WERI-Rb-1 (cell line): ENCODE measurements around the gene SH3PXD2A.
"Not testable (repeated sequence)": the region's sequence is repeated elsewhere in the genome, so short reads cannot be mapped to it uniquely, and the experiment has no call there.

Source experiments
- DNase-seq: peaks from one replicate; pipeline ENCODE4 v3.0.0-alpha.2; 2020
- H3K27ac ChIP-seq: fragments of 250-450 bp; sonication (Bioruptor Pico); 2 replicates; pipeline ENCODE4 v1.5.1; 2020; ENCODE audit warnings: mild to moderate bottlenecking, moderate library complexity
- H3K27me3 ChIP-seq: fragments of 250-450 bp; sonication (Bioruptor Pico); 2 replicates; pipeline ENCODE4 v1.5.1; 2021; ENCODE audit warnings: mild to moderate bottlenecking, low read depth, moderate library complexity; ENCODE audit not compliant: insufficient read depth, severe bottlenecking
- H3K36me3 ChIP-seq: fragments of 250-450 bp; sonication (Bioruptor Pico); 2 replicates; pipeline ENCODE4 v1.5.1; 2020; ENCODE audit warnings: mild to moderate bottlenecking, moderate library complexity
- H3K4me3 ChIP-seq: 2 replicates; pipeline ENCODE4 v1.5.1; 2011; ENCODE audit warnings: low read depth, mild to moderate bottlenecking, control low read depth, low read length
- H3K9me3 ChIP-seq: fragments of 250-450 bp; sonication (Bioruptor Pico); 2 replicates; pipeline ENCODE4 v1.5.1; 2021; ENCODE audit warnings: mild to moderate bottlenecking, moderate library complexity; ENCODE audit not compliant: severe bottlenecking
- CTCF ChIP-seq: IDR thresholded peaks from 2 replicates; pipeline ENCODE4 v1.5.1; 2011; ENCODE audit warnings: low read depth, mild to moderate bottlenecking, control low read depth, inconsistent platforms, low read length

Gene SH3PXD2A

DNA sequence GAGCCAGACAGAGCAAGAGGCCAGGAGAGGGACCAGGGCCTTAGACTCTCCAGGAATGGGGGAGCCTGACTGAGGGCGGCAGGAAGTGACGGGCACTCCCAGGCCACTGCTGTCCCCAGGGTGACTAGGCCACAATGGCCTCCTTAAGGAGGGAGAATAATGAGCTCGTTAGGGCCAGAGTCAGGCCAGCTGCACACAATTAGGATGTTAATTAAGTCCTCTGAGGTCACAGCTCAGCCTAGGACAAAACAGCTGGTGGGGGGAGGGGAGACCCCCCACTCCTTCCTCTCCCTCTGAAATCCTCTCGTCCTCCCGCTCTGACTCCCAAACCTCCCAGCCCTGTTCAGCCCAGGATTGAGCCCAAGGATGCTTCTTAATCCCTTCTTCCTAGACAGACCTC, 218.9 kb downstream of the SH3PXD2A start:
- Histone ChIP-seq H3K27me3 (no peaks in the 10 kb centered on the region), H3K9me3 (no peaks in the 10 kb centered on the region), H3K4me3 (no peak overlapping the region), H3K36me3 (no peaks in the 10 kb centered on the region), H3K27ac (no peak overlapping the region)
- no peak for TF ChIP-seq CTCF
- no peak for DNase-seq

DNA sequence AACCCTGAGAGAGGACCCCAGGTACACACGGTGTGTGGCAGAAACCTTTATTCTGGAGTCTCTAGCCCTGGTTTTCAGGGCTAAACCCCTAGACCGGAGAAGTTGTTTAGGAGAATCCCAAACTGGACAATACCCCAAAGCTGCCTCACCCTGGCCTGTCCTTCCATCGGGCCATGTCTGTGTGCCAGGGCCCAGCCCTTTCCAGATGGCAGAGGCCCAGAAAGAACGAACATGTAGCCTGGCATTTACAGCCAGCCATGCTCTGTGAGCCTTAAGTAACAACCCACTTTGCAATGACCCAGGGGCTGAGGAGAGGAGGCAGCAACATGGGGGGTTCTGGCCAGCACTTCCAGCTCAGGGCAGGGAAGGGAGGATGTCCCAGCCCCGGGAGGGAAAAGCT, 219.8 kb downstream of the SH3PXD2A start:
- no peak for TF ChIP-seq CTCF
- H3K27ac ChIP-seq: no peak overlapping the region
- H3K36me3 ChIP-seq: no peaks in the 10 kb centered on the region
- no peak overlapping the region for H3K4me3 ChIP-seq
- H3K27me3 ChIP-seq: no peaks in the 10 kb centered on the region
- H3K9me3 ChIP-seq: no peaks in the 10 kb centered on the region
- no peak for DNase-seq

GRCh38 chr10:103633846-103634245, 221.5 kb downstream of the SH3PXD2A start:
- Histone ChIP-seq H3K9me3 (no peaks in the 10 kb centered on the region), H3K4me3 (no peak overlapping the region), H3K27ac (no peak overlapping the region), H3K36me3 (no peaks in the 10 kb centered on the region), H3K27me3 (no peaks in the 10 kb centered on the region)
- no peak for DNase-seq
- TF ChIP-seq CTCF: no peak

DNA sequence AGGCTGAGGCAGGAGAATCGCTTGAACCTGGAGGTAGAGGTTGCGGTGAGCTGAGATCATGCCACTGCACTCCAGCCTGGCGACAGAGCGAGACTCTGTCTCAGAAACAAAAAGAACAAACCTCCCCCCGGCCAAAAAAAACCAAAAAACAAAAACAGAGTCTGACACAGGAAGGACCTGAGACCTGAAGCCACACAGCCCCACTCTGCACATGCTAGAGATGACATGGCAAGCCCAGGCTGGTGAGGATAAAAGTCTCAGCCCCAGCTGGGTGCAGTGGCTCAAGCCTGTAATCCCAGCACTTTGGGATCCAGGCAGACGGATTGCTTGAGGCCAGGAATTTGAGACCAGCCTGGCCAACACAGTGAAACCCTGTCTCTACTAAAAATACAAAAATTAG, 222.5 kb downstream of the SH3PXD2A start:
- not testable (repeated sequence) for H3K27me3 ChIP-seq, H3K4me3 ChIP-seq, H3K9me3 ChIP-seq, H3K36me3 ChIP-seq
- DNase-seq: peak; percentile 73
- H3K27ac ChIP-seq: peak overlapping the region; percentile 45

DNA sequence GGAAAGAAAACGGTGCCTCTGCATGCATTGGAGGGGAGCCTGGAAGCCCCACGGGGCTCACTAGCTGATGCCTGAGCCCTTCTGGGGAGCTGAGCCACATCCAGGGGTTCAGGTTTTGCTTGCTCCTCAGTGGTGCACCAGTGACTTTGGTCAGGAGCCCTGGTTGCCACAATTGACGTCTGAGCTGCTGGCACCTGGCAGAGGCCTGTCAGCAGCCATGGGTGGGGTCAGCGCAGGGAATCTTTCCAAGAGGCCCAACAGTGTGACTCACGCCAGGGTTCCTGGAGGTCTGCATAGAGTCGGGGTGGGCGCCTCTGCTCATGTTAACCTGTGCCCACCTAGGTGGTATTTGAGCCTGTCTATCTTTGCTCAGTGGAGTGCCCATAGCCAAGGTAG, 223.1 kb downstream of the SH3PXD2A start:
- TF ChIP-seq CTCF: no peak
- Histone ChIP-seq H3K27me3 (no peaks in the 10 kb centered on the region), H3K4me3 (no peak overlapping the region), H3K9me3 (no peaks in the 10 kb centered on the region), H3K27ac (no peak overlapping the region), H3K36me3 (no peaks in the 10 kb centered on the region)
- no peak for DNase-seq

GRCh38 chr10:103630156-103630555, 225.2 kb downstream of the SH3PXD2A start:
- no peaks in the 10 kb centered on the region for H3K27me3 ChIP-seq
- TF ChIP-seq CTCF: no peak
- H3K27ac ChIP-seq: no peak overlapping the region
- no peaks in the 10 kb centered on the region; the same call in 1 of the 2 replicates for H3K36me3 ChIP-seq
- no peak overlapping the region for H3K4me3 ChIP-seq
- DNase-seq: no peak
- H3K9me3 ChIP-seq: no peaks in the 10 kb centered on the region
